Left kidney (tissue), 2 donors: ENCODE results near the gene IRAK2. TPM values are rescaled to one million over a fixed set of nuclear protein-coding genes. Genes with fewer than 3 reads are reported as not detected.
"Not testable (repeated sequence)": the region's sequence is repeated elsewhere in the genome, so short reads cannot be mapped to it uniquely, and the experiment has no call there.

Source experiments
- DNase-seq: peaks from one replicate; pipeline ENCODE4 v3.0.0-alpha.2; 2013
- polyA plus RNA-seq: library from polyadenylated mRNA; unstranded; fragments of 120-200 nt; gene quantifications from one replicate; pipeline ENCODE4 v1.2.1, GENCODE V29; 2013; ENCODE audit not compliant: insufficient read length

Gene IRAK2
- polyA plus RNA-seq, 1 donor: 1.00 TPM

- DNase-seq: no peak
Measured at GRCh38 chr3:10249833-10250232, 85.1 kb downstream of the IRAK2 start.

- no peak for DNase-seq
Measured at GRCh38 chr3:10251006-10251405, 86.3 kb downstream of the IRAK2 start.

- DNase-seq: no peak
Measured at GRCh38 chr3:10253731-10254130, 89.0 kb downstream of the IRAK2 start.

GRCh38 chr3:10255835-10256234 is 91.1 kb downstream of the IRAK2 start:
- no peak for DNase-seq

GRCh38 chr3:10259036-10259435 is 94.3 kb downstream of the IRAK2 start:
- DNase-seq: no peak

GRCh38 chr3:10259798-10260197 is 95.1 kb downstream of the IRAK2 start:
- no peak for DNase-seq

GRCh38 chr3:10260211-10260701 is 95.5 kb downstream of the IRAK2 start:
- no peak for DNase-seq

GRCh38 chr3:10262027-10262426 is 97.3 kb downstream of the IRAK2 start:
- DNase-seq: no peak

GRCh38 chr3:10263646-10264363 is 99.1 kb downstream of the IRAK2 start:
- DNase-seq: no peak

- no peak for DNase-seq
Measured at GRCh38 chr3:10265833-10266232, 101.1 kb downstream of the IRAK2 start.

GRCh38 chr3:10266936-10267335 is 102.2 kb downstream of the IRAK2 start:
- not testable (repeated sequence) for DNase-seq

- no peak for DNase-seq
Measured at GRCh38 chr3:10268116-10268515, 103.4 kb downstream of the IRAK2 start.

GRCh38 chr3:10268930-10269329 is 104.2 kb downstream of the IRAK2 start:
- DNase-seq: no peak

- DNase-seq: no peak
Measured at GRCh38 chr3:10269443-10269842, 104.7 kb downstream of the IRAK2 start.

- DNase-seq: not testable (repeated sequence)
Measured at GRCh38 chr3:10272476-10272875, 107.8 kb downstream of the IRAK2 start.

- no peak for DNase-seq
Measured at GRCh38 chr3:10272977-10273376, 108.3 kb downstream of the IRAK2 start.

- DNase-seq: no peak
Measured at GRCh38 chr3:10273702-10274305, 109.1 kb downstream of the IRAK2 start.

- DNase-seq: no peak
Measured at GRCh38 chr3:10274601-10275000, 109.9 kb downstream of the IRAK2 start.

- DNase-seq: no peak
Measured at GRCh38 chr3:10277115-10277625, 112.5 kb downstream of the IRAK2 start.

GRCh38 chr3:10278501-10278900 is 113.8 kb downstream of the IRAK2 start:
- DNase-seq: no peak

- DNase-seq: no peak
Measured at GRCh38 chr3:10279384-10280176, 114.9 kb downstream of the IRAK2 start.

- no peak for DNase-seq
Measured at GRCh38 chr3:10280177-10280529, 115.4 kb downstream of the IRAK2 start.

- DNase-seq: no peak
Measured at GRCh38 chr3:10280571-10280970, 115.9 kb downstream of the IRAK2 start.
